ENCODE measurements around the gene PTH1R.

Gene PTH1R

GRCh38 chr3:46913644-46914043 lies 36.1 kb downstream of the PTH1R start:
- no peak for DNase-seq (ENCODE audit: low read depth)

- no peak for DNase-seq (ENCODE audit: low read depth)
Measured at GRCh38 chr3:46914849-46915248, 37.3 kb downstream of the PTH1R start.

GRCh38 chr3:46915297-46915822 lies 37.8 kb downstream of the PTH1R start:
- no peak for DNase-seq (ENCODE audit: low read depth)

- DNase-seq (ENCODE audit: low read depth): no peak
Measured at GRCh38 chr3:46916278-46916677, 38.8 kb downstream of the PTH1R start.

GRCh38 chr3:46916799-46917198 lies 39.3 kb downstream of the PTH1R start:
- no peak for DNase-seq (ENCODE audit: low read depth)

GRCh38 chr3:46917257-46917656 lies 39.7 kb downstream of the PTH1R start:
- no peak for DNase-seq (ENCODE audit: low read depth)

GRCh38 chr3:46918202-46918601 lies 40.7 kb downstream of the PTH1R start:
- no peak for DNase-seq (ENCODE audit: low read depth)

- DNase-seq (ENCODE audit: low read depth): no peak
Measured at GRCh38 chr3:46918634-46919033, 41.1 kb downstream of the PTH1R start.

GRCh38 chr3:46921041-46921440 lies 43.5 kb downstream of the PTH1R start:
- no peak for DNase-seq (ENCODE audit: low read depth)

- DNase-seq (ENCODE audit: low read depth): no peak
Measured at GRCh38 chr3:46921871-46922271, 44.4 kb downstream of the PTH1R start.

GRCh38 chr3:46922426-46922825 lies 44.9 kb downstream of the PTH1R start:
- no peak for DNase-seq (ENCODE audit: low read depth)

- DNase-seq (ENCODE audit: low read depth): no peak
Measured at GRCh38 chr3:46922871-46923558, 45.5 kb downstream of the PTH1R start.

GRCh38 chr3:46923559-46924350 lies 46.2 kb downstream of the PTH1R start:
- no peak for DNase-seq (ENCODE audit: low read depth)

- no peak for DNase-seq (ENCODE audit: low read depth)
Measured at GRCh38 chr3:46924921-46925584, 47.5 kb downstream of the PTH1R start.

- no peak for DNase-seq (ENCODE audit: low read depth)
Measured at GRCh38 chr3:46925585-46925934, 48.0 kb downstream of the PTH1R start.

- no peak for DNase-seq (ENCODE audit: low read depth)
Measured at GRCh38 chr3:46926039-46926438, 48.5 kb downstream of the PTH1R start.

- no peak for DNase-seq (ENCODE audit: low read depth)
Measured at GRCh38 chr3:46926447-46926846, 48.9 kb downstream of the PTH1R start.

GRCh38 chr3:46926871-46927717 lies 49.6 kb downstream of the PTH1R start:
- DNase-seq (ENCODE audit: low read depth): no peak

GRCh38 chr3:46927718-46928073 lies 50.2 kb downstream of the PTH1R start:
- DNase-seq (ENCODE audit: low read depth): no peak

GRCh38 chr3:46928282-46928681 lies 50.8 kb downstream of the PTH1R start:
- DNase-seq (ENCODE audit: low read depth): no peak

- DNase-seq (ENCODE audit: low read depth): no peak
Measured at GRCh38 chr3:46929324-46929723, 51.8 kb downstream of the PTH1R start.
